Astrocyte of the hippocampus (primary cell): ENCODE data around the gene CYBA.

Experiments
- DNase-seq: peaks from one replicate; pipeline ENCODE4 v3.0.0; 2011; ENCODE audit warnings: low read depth, low spot score

CYBA gene

GRCh38 chr16:88631920-88632586 lies 18.8 kb downstream of the CYBA start:
- DNase-seq = no peak

- no peak for DNase-seq
Observed at GRCh38 chr16:88631384-88631783, 19.5 kb downstream of the CYBA start.

DNA sequence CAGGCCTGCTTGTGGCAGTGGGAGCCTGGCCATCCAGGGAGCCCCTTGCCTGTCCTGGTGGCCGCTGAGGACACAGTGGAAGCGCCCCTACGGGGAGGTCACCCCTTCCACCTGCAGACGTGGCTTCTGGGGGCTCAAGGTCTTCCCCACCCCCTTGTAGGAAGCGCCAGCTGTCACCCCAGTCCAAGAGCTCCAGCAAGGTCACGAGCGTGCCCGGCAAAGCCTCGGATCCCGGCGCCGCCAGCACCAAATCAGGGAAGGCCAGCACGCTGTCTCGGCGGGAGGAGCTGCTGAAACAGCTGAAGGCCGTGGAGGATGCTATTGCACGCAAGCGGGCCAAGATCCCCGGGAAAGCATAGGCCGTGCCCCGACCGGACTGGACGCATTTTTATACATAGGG lies 19.9 kb downstream of the CYBA start:
- no peak for DNase-seq

DNA sequence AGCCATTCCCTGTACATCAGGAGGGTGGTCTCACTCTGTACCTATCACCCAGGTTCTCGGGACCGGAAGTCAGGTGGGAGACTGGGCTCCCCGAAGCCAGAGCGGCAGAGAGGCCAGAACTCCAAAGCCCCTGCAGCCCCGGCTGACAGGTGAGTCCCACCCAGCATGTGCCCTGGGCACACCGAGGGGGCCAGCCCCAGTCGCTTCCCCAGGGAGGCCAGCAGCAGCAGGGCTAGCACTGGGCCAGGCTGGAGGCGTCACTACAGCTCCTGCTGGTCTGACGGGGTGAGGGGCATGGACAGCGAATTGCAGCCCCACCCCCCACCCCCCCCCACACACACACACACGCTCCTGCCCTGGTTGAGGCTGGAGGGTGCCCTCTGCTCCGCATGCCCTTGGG lies 20.4 kb downstream of the CYBA start:
- DNase-seq = no peak

DNA sequence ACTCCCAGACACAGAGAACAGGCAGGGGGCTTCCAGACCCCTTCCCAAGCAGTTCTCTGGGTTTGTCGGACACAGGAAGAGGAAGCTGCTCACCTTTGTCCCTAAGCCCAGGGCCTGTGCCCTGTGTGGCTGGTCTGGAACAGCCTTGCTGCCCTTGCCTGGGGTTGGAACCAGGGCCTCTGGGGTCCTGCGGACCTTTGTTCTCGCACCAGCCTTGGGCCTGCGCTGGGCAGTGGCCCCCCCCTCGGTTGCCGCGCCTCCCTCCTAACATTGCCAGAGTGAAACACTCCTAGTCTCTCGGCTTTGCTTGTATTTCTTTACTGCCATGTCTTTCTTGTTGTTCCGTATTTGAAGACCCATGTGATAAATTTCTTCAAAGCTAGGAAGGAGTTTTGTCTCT lies 21.0 kb downstream of the CYBA start:
- no peak for DNase-seq

- no peak for DNase-seq
Observed at GRCh38 chr16:88628512-88628974, 22.3 kb downstream of the CYBA start.

DNA sequence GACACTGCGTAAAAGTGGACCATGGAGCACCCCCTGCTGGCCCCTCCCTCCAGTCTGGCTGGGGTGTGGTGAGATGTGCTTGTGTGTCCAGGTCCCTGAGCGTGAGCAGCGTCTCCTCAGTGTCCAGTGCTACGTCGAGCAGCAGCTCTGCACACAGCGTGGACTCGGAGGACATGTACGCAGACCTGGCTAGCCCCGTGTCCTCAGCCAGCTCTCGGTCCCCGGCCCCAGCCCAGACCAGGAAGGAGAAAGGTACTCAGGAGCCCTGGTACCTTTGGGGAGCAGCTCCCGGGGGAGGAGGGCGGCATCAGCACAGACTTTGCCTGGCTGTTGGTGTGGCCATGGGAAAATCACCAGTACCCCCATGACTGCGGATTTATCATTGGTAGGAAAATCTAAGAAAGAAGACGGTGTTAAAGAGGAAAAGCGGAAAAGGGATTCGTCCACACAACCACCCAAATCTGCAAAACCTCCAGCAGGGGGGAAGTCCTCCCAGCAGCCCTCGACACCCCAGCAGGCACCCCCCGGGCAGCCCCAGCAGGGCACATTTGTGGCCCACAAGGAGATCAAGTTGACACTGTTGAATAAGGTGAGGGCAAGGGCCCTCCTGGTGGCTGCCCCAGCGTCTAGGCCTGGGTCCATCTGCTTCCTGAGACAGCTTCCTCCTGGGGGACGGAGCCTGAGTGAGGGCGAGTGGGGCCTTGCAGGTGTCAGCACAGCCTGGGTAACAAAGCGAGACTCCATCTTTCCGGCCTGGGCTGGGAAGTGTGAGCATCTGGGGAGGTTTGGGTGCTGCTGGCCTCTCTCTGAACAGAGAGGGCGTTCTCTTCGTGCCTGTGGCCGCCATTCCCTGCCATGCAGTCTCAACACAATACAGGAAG lies 23.1 kb downstream of the CYBA start:
- no peak for DNase-seq

GRCh38 chr16:88626646-88627045 lies 24.2 kb downstream of the CYBA start:
- no peak for DNase-seq

DNA sequence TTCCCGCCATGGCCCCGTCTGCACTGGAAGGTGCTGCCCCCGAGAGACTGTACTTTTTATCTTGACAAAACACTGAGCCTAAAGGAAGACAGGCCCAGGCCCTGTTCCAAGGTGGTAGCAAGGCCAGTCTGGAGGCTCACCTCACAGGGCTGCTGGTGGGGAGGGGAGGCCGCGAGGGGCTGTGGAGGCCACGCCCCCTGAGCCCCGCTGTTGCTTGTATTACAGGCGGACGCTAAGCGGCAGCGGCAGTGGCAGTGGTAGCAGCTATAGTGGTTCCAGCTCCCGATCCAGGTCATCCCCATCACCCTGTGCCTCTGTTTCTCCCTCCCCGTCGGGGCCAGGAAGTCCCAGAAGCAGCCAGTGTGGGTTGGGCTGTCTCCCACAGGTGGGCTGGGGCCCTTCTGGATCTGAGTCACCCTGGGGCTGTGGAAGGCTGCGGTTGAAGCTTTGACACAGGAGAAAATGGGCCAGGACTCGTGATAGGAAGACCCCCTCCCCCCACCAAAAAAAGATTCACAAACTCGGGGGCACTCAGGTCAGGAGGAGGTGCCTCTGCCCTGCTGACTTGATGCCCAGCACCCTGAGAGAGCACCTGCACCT lies 25.8 kb downstream of the CYBA start:
- no peak for DNase-seq

DNA sequence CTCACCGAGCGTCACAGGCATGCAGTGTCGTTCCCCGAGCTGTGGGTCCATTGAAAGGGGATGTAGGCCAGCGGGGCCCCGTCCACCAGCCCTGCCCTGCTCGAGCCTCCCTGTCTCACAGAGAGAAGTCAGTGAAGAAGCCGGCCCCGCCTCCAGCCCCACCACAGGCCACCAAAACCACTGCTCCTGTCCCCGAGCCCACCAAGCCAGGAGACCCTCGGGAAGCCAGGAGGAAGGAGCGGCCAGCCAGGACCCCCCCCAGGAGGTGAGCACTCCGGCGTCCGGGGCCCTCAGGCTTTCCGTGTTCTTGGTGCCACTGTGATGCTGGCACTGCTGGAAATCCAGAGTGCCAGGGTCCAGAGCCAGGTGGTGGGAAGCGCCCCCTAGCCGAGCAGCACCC lies 26.4 kb downstream of the CYBA start:
- no peak for DNase-seq

- DNase-seq = no peak
Observed at GRCh38 chr16:88623858-88624257, 27.0 kb downstream of the CYBA start.

DNA sequence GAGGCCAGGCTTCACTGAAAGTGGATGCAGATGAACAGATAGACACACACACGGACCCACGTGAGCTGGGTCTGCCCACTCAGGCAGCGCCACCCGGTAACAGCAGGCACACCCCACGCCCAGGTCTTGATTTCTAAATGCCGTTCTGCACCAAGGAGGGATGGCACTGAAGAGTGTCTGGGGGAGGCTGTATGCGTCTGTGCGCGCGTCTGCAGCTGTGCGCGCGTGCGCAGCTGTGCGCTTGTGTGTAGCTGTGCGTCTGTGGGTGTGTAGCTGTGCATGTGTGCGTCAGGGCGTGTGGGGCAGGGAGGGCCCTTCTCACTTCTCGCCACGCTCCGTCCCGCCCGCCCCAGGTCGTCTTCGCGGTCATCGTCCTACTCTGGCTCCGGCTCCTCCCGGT lies 28.0 kb downstream of the CYBA start:
- DNase-seq = no peak

GRCh38 chr16:88622125-88622524 lies 28.7 kb downstream of the CYBA start:
- DNase-seq = no peak

DNA sequence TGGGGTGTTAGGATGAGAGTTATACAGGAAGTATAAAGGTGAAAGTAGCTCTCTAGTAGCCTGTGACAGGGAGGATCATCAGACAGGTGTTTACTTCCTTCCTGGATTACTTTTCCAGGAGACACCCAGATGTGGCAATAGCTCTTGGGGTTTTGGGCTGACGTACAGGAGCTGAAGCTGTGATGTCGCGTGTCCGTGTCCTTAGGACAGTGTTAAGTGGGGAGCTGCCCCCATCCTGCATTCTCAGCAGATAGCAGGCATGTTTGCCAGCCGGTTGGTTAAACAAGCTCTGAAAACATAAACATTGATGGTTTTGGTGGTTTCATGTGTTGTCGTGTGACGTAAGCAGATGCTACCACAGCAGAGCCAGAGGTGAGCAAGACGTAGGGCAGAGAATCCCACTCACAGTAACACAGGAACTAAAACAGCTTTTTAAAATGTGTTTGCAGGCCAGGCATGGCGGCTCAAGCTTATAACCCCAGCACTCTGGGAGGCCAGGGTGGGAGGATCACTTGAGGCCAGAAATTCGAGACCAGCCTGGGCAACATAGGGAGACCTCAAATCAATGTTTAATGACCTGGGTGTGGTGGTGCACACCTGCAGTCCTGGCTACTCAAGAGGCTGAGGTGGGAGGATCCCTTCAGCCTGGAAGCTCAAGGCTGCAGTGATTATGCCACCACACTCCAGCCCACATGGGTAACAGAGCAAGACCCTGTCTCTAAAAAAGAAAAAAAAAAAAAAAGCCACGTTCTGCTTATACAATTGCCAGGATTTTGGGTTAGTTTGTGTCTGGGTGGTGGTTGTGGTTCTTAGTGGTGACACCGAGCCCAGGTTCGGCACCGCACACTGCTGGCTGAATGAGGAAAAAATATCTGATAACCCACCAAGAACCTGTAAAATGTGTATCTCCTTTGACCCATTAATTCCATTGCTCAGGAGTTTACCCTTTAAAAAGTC lies 30.7 kb downstream of the CYBA start:
- DNase-seq = peak; percentile 20

DNA sequence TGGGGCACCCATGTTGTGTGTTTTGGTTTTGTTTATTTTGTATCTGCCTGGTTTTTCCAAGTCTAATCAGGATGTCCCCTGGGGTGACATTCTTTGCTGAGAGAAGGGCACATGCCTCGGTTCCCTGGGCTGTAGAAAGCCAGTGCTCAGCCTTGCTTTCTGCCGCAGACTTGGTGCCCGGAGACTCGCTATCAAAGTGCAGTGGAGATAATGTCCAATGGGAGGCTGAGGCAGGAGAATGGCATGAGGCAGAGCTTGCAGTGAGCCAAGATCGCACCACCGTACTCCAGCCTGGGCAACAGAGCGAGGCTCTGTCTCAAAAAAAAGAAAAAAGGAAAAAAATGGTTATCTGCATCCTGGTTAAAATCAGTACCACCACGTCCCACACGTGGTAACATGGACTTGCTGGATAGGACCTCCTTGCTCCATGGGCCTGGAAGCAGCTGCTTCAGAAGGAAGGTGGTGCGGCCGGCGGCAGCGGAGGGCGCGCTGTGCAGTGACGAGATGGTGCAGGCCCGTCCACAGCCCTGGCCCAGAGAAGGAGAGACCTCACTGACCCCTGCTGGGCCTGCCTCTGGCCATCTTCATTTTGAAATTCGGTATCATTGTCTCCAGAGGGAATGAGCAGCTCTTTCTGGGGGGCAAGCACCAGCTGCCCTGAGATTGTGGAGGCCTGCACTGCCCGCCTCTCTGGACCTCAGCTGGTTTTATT lies 31.7 kb downstream of the CYBA start:
- no peak for DNase-seq

GRCh38 chr16:88618182-88618955 lies 32.5 kb downstream of the CYBA start:
- no peak for DNase-seq

GRCh38 chr16:88617268-88618031 lies 33.4 kb downstream of the CYBA start:
- DNase-seq = no peak

DNA sequence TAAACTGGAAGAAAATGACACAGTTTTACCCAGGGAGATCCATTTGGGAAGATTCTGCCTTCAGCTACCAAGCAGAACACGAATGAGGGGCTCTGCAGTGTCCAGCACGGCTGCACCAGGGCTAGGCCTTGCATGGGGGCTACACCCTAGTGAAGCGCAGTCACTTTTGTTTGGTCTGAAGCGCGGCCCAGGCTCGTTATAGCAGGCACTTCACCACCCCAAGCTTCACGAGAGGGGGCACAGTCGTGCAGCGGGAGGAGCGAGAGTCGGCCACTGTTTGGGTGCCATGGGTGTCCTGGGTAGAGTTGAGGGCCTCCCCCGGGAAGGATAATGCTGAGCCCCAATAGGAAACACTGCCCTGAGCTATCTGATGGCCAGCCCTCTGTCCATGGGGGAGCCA lies 34.1 kb downstream of the CYBA start:
- DNase-seq = no peak

GRCh38 chr16:88616320-88616719 lies 34.5 kb downstream of the CYBA start:
- no peak for DNase-seq
